Muscle of arm (tissue), 12 donors: Measurements from ENCODE around the gene NAIF1. TPM values are rescaled to one million over a fixed set of nuclear protein-coding genes. Genes with fewer than 3 reads are reported as not detected.
"Not testable (repeated sequence)": the region's sequence is repeated elsewhere in the genome, so short reads cannot be mapped to it uniquely, and the experiment has no call there.

Experiments used
- DNase-seq: peaks from one replicate; pipeline ENCODE4 v3.0.0-alpha.2; 2013
- polyA plus RNA-seq, 12 donors: library from polyadenylated mRNA; unstranded; fragments of 120-200 nt; gene quantifications; one replicate each; pipeline ENCODE4 v1.2.1, GENCODE V29; 2013; ENCODE audit not compliant: insufficient read length in 12 of 12

NAIF1 gene
- polyA plus RNA-seq, 12 donors, result 6.5 to 21.2 (median 8.0) TPM; not detected in 1

DNA sequence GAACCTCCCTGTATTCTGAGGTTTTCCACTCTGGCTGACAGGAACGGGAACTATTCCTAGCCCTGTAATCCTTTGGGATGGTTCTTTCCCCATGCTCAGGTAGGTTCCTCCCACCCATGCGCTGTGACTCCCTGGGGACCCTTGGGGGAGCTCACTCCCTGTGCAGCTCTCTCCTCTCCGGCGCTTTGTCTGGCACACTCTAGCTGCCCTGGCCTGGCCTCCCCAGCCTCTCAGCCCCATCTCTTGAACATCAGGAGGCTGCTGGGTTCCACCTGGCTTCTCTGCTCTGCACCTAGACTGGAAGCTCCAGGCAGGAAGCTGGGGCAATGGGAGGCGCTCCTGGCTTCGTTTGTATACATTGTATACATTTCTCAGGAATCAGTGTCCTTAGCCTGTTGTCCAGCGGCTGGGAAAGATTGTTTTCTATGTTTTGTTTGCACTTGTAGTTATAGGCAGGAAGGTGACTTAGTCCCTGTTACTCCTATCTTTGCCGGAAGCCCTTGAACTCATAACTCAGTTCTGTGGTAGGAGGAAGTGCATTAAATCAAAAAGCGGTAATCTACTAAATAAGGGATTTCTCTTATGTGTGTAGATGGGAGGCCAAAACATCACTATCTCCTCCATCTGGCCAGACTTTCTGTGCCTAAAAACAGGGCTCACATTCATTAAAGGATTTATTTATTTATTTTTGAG is 21.3 kb upstream of the NAIF1 start:
- DNase-seq, result no peak

DNA sequence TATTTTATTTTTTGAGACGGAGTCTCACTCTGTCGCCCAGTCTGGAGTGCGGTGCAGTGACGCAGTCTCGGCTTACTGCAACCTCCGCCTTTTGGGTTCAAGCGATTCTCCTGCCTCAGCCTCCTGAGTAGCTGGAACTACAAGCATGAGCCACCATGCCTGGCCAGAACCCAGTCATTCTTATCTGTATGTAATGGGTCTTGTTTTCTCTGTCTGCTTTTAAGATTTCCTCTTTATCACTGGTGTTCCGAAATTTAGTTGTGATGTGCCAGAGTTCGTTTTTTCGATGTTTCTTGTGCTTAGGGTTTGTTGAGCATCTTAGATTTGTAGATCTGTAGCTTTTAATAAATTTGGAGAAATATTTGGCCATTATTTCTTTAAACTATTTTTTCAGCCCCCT is 20.1 kb upstream of the NAIF1 start:
- no peak for DNase-seq

DNA sequence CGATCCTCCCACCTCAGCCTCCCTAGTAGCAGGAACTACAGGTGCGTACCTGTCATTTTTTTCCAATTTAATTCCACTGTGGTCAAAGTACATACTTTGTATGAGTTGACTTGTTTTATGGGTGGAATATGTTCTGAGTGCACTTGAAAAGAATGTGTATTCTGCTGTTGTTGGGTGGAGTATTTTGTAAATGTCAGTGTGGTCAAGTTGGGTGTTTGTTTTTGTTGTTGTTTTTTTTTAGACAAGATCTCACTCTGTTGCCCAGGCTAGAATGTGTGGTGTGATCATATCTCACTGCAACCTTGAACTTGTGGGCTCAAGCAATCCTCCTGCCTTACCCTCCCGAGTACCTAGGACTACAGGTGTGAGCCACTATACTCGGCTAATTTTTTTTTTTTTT is 18.8 kb upstream of the NAIF1 start:
- no peak for DNase-seq

DNA sequence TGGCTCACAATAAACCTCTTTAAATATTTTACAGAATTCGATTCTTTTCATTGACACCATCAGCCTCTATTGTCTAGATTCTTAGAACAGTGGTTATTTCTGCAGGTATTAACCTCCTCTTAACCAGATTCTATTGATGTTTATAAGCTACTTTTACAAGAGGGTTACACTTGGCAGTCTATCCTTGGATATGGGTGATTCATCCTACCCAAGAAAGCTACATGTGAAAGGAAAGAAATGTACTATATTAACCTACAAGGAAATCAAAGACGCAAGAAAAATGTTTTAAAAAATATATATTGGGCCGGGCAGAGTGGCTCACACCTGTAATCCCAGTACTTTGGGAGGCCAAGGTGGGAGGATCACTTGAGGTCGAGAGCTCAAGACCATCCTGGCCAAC is 17.6 kb upstream of the NAIF1 start:
- DNase-seq, result no peak

DNA sequence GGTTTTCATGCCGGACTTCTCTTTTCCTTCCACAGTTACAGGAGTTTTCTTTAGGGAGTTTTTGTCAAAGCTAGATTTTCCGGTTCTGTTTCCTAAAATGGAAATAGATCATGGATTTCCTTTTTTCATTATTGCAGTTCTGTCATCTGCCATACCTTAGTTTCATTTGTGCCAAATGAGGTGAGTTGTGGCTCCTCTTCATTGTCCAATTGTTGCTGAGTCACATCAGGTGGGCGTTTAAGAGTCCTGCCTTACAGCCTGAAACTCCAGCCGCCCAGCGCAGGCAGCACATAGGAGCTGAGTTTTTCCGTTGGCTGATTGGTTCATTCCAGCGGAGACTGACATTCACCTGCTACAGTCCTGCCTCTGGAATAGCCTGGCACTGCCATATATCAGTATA is 15.0 kb upstream of the NAIF1 start:
- DNase-seq, result no peak

DNA sequence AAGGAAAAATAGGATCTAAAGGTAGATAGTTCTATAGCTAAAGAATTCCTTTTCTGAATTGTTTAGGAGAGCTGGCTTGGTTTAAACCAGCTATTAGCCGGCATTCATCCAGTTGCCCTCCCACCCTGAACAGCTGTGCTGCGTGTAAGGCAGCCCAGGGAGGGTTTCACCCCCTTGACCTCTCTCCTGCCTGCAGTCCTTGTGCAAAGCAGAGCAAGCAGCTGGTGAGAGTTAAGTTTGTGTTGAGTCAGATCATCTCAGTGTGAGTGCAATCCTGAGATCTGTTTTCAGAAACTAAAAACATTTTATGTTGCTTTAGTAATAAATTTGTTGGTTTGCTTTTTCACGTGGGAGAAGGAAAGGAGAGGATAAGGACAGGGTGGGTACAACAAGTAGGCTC is 13.9 kb upstream of the NAIF1 start:
- no peak for DNase-seq

DNA sequence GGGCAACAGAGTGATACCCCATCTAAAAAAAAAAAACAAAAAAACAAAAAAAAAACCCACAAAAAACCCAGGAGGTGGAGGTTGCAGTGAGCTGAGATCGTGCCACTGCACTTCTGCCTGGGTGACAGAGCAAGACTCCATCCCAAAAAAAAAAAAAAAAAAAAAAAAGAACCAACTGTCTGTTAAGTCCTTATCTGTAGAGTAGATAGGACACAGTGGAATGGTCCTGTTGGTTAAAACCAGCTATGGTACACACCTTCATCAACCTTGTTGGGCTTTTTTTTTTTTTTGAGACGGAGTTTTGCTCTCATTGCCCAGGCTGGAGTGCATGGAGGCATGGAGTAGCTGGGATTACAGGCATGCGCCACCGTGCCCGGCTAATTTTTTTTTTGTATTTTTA is 13.1 kb upstream of the NAIF1 start:
- DNase-seq, result no peak

DNA sequence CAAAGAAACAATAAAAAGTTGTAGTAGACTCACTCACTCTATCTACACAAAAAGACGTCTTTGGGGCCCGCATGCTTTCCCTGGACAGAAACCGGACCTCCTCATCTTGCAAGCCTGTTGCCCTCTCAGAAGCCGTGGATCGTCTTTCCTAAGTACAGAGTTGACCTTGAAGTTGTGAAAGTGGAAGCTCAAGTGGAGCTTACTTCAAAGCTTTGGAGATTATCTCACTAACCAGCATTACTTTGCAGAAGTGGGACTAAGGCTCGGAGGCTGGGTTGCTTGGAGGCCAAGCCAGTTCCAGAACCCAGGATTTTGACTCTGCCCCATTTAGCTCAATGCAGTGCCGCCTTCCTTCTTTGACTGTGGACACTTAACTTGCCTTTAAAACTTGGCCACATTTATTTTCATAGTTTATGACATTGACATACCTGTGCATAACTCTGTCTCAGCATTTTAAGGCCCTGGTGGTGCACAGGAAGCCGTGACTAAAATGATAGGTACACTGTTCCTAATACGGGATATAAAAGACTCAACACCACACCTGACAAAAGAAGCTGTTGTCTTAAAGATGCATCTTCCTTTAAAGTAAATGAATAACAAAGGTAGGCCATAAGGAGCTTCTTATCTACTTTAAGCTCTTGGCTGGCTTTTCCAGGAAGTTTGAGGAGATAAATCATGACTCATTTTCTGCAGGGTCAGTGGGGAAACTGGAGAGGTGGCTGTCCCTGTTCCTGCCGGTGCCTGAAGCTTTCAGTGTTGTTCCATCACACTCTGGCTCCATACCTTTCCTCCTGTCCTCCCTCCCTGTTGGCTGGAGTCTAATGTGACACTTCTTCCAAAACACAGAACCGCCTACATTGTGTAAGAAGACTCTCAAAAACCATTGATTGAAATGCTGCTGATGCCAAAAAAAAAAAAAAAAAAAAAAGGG is 11.6 kb upstream of the NAIF1 start:
- DNase-seq, result no peak

DNA sequence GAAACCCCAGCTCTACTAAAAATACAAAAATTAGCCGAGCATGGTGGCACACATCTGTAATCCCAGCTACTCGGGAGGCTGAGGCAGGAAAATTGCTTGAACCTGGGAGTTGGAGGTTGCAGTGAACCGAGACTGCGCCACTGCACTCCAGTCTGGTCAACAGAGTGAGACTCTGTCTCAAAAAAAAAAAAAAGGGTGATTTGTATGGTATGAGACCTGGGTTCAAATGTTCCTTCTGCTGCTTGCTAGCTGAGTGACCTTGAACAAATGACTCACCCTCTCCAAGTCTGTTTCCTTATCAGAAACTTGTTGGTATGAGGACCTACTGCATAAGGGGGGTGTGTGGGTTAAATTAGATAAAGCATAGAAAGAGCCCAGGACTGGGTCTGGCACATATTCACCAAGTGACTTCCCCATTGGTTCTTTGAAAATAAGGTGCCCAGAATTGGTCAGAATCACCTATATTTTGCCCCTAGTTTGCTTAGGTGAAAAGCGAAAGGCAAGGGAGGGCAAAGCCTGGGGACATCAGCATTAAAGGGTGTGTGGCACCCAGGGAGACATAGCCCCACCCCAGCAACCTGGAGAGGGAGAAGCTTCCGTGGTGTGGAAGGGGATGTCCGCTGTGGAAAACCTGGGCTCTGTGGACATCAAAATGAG is 10.9 kb upstream of the NAIF1 start:
- no peak for DNase-seq

DNA sequence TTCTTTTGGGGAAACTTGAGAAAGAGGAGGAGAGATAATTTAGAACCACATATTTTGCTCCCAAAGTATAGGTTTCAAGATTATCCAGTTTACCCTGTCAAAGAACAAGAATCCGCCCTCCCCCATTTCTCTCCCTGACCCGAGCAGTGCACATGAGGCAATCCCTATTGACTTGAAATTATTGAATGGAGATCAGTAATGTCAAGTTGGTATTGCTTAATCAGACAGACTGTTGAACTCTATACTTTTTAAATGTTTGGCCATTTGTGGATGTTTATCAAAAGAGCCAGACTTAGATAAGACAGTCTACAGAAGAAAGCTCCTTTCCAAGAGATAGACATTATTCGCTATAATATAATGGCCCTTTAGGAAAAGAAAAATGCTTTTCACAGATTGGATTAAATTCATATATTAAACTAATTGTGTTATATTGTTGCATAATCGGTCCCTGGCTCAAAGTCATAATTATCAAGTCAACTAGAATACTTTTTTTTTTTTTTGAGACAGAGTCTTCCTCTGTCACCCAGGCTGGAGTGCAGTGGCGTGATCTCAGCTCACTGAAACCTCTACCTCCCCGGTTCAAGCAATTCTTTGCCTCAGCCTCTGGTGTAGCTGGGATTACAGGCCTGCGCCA is 6.2 kb upstream of the NAIF1 start:
- no peak for DNase-seq

DNA sequence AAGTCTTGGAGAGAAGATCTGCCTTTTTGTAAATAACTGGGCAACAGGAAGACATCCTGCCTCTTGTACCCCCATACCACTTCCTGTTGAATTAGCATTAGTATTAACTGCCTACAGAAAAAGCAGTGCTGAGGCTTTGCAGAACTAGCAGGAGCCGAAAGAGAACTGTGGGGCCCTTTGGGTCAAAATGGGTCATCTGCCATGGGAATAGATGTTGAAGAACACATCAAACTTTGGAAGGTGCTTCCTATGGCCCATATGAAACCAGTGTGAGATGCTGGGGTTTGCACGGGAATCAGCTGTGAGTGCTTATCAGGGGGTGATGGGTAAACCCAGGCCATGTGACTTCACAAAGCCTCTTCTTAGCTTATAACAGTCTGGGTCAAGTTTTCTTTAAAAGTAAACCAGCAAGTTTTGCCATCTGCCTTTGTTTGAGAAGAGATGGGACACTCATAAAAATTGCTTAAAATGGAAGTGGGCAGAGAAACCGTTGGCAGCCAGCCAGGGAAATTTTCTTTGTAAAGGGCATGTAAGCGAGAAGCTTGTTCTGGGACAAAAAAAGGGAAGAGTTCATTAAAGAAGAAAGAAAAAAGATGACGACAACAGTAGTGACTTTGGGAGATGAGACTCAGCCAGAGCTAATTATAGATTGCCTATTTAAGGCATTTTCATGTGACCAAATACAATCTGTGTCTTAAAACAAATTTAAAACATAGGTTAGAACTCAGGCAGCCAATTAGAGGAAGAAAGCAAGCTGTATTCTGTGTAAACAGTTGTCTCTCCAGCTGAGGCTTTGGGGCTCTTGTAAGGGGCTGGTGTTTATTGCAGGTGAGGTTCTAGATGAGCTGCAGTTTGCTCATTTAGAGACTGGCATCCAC is 5.3 kb upstream of the NAIF1 start:
- peak; percentile 71 for DNase-seq

DNA sequence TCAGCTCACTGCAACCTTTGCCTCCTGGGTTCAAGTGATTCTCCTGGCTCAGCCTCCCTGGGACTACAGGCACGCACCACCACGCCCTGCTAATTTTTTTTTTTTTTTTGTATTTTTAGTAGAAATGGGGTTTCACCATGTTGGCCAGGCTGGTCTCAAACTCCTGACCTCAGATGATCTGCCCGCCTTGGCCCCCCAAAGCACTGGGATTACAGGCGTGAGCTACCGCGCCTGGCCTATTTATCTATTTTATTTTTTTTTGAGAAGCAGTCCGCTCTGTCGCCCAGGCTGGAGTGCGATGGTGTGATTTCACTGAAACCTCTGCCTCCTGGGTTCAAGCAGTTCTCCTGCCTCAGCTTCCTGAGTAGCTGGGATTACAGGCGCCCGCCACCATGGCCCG is 4.4 kb upstream of the NAIF1 start:
- not testable (repeated sequence) for DNase-seq

DNA sequence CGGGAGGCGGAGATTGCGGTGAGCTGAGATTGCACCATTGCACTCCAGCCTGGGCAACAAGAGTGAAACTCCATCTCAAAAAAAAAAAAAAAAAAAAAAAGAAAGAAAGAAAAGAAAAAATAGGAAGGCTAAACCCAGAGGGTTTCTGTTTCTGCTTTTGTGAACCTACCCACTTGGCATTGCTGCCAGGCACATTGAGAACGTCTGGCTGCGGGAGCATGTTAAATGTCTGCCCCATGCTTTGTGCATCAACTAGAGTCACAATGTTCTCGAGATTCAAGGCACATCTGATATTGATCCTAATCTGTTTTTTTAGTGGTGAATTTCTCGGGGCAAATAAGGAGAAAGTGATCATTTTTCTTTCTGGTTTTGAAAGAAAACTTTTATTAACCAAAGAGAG is 3.8 kb upstream of the NAIF1 start:
- DNase-seq, result no peak

DNA sequence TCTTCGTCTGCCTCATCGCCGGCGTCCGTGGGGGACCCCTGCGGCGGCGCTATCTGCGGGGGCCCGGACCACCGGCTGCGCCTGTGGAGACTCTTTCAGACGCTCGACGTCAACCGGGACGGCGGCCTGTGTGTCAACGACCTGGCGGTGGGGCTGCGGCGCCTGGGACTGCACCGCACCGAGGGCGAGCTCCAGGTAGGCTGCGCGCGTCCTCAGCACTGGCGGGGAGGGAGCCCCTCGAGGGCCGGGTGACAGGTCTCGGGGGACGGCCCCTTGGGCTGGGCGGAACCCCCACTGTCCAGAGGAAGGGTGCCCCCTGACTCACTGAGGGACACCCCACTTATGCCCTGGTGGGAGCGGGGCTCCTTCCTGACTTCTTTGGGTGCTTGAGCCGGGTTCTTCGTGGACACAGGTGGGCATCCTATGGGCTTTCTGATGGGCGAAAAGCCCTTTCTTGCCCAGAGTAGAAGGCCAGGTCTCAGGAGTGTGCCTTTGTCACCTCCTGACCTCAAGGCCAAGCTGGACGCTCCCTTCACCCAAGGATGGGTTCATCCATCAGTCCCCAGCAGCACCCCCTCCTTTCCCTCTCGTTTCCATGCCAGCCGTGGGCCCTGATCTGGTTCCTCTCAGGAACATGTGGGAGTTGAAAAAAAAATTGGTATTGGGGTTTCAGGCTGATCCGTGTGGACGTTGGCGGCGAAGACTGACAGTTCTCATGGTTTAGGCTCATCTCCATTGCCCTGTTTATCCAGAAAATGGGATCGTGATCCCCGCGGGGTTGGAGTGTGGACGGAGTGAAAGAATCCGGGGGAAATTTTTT is 1.5 kb upstream of the NAIF1 start:
- no peak for DNase-seq

DNA sequence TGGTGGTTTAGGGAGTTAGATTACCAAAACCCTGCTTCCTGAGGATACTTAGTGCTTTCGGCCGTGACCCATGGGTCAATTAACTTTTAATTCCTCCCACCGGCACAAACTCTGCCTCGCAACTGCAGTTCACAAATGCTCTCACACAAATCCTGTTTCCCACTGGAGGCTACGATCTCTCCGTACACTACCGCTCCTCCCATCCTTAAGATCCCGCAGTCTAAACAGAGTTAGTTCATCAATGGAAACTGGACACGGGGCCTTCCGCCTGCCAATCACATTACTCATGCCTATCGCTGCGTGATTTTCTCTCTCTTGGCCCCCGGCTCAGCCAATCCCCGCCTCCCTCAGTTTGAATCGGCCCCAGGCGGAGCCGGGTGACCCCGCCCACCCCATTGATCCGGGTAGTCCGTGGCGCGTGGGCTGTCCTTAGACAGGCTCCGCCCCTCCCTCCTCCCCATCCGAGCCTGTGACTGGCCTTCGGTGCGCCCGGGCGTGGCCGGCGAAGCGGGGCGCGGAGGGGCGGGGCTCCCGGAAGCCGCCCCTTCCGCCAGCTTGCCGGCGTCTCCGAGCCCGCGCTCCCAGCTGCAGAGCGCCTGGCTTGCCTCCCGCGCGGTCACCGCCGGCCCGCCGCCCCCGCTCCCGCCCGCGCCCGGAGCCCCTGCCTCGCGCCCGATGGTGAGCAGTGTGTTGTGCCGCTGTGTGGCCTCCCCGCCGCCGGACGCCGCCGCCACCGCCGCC is 695 bp upstream of the NAIF1 start, which contains the start of gene SLC25A25:
Gene SLC25A25 (plus strand): TSS at position 588 of the 741 bp plus-strand sequence. CDS start 88 bp downstream, at position 676.
- DNase-seq, result peak; percentile 99

DNA sequence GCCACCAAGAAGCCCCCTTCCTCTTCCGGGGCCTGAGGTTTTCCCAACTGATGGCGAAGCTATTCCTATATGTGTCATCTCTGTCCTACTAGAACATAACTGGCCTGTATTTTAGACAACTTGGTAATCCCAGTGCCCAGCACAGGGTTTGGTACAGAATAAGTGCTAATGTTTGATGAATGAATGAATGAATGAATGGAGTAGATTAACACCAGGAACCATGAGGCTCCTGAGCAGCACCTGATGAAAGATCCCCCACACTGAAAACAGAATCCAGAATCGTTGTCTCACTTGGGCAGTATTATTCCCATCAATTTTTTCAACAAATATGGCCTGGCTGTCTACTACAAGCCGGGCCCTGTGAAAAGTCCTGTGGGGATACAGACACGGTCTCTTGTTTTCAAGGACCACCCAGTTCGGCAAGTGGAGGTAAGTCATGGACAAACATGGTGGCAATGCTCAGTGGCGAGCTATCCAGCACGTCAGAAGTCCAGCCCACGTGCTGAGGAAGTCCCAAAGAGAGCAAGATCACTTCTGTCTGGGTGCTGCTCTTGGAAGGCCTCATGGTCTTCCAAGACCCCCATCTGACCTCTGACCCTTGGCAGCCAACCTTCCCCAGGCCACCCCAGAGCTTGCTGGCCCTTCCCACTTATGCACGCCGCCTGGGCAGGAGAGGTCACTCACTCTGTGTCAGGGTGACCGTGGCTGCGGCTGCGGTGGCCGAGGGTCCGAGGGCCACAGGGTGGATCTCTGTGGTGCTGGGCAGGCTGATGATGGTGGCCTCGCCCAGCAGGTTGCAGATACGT is 1.0 kb downstream of the NAIF1 start:
- no peak for DNase-seq

DNA sequence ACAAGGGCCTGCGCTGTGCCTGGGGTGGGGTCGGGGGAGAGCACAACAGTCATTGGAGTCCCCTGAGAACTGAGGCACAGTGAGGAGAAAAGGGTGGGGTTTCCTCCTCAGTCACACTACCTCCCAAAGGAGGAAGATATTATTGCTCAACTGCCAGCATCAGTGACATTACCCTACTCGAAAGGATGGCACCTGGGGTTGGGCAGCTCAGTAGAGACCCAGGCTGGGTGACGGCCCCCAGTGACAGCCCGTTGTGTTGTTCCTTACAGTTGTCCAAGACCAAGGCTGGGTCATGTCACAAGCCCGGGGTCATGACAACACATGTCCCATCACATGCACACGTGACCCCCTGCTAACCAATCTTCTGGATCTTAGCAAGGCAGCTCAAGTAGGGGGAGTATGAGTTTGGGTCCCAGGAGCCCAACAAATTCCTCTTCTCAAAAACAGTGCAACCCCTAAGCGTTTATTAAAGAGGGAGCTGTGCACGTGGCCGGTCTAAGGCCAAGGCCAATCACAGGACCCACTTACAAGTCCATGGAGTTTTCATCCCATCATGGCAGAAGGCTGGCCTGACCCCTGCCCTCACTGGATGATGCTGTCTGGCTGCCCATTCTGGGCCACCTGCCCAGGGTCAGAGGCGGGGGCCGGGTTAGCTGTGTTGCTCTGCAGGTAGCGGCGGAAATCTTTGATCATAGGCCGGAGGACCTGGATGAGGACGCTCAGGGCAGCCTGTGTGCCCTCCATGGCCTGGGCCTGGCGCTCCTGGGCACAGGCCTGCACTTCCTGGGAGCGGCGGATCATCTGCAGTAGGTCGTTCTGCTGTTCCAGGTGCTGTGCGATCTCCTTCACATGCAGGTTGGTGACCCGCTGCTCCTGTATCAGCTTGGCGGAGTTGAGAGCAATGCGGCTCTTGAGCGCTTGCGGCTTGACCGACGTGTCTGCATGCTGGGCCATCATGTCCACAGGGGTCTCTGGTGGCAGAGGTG is 4.0 kb downstream of the NAIF1 start:
- DNase-seq, result no peak
